Spleen (tissue), 11 donors: ENCODE measurements around the gene KIFC3. TPM values are rescaled to one million over a fixed set of nuclear protein-coding genes. Genes with fewer than 3 reads are reported as not detected.
"Not testable (repeated sequence)": the region's sequence is repeated elsewhere in the genome, so short reads cannot be mapped to it uniquely, and the experiment has no call there.

Experiments used
- DNase-seq: peaks from one replicate; pipeline ENCODE4 v3.0.0-alpha.2; 2020
- H3K27ac ChIP-seq, 8 donors: fragments of 200-600 bp; sonication (generic) in 7 of 8; 1 replicate in 4 of 8; 2 replicates in 4 of 8; pipeline versions ENCODE4 v1.5.0 to v1.8.0; 2016 to 2021; ENCODE audit warnings: inconsistent platforms in 4 of 8, mild to moderate bottlenecking in 4 of 8, moderate library complexity in 1 of 8
- H3K27me3 ChIP-seq, 7 donors: fragments of 200-600 bp; sonication (generic) in 6 of 7; replicated peaks in 1 of 7; 1 replicate in 4 of 7; 2 replicates in 3 of 7; pipeline versions ENCODE4 v1.5.0 to v1.8.0; 2016 to 2021; ENCODE audit warnings: inconsistent platforms in 3 of 7, mild to moderate bottlenecking in 1 of 7
- H3K36me3 ChIP-seq, 6 donors: fragments of 200-600 bp; sonication (generic) in 5 of 6; 1 replicate in 4 of 6; 2 replicates in 2 of 6; pipeline versions ENCODE4 v1.5.0 to v1.8.0; 2016 to 2021; ENCODE audit warnings: inconsistent platforms in 2 of 6
- H3K4me1 ChIP-seq, 6 donors: fragments of 200-600 bp; sonication (generic) in 5 of 6; 1 replicate in 3 of 6; 2 replicates in 3 of 6; pipeline versions ENCODE4 v1.5.0 to v1.8.0; 2016 to 2021; ENCODE audit warnings: inconsistent platforms in 3 of 6
- H3K4me3 ChIP-seq, 8 donors: fragments of 200-600 bp; sonication (generic) in 7 of 8; 1 replicate in 4 of 8; 2 replicates in 4 of 8; pipeline versions ENCODE4 v1.5.0 to v1.8.0; 2016 to 2021; ENCODE audit warnings: inconsistent platforms in 4 of 8, mild to moderate bottlenecking in 4 of 8, moderate library complexity in 2 of 8
- H3K9me3 ChIP-seq, 8 donors: fragments of 200-600 bp; sonication (generic) in 7 of 8; 1 replicate in 4 of 8; 2 replicates in 4 of 8; pipeline versions ENCODE4 v1.5.0 to v1.8.0; 2016 to 2021; ENCODE audit warnings: inconsistent platforms in 4 of 8
- POLR2A ChIP-seq, 3 donors: fragments of 450-650 bp; IDR thresholded peaks; one replicate each; pipeline ENCODE4 v1.5.1; 2017; ENCODE audit warnings: antibody characterized with exemption in 3 of 3, mild to moderate bottlenecking in 1 of 3
- POLR2AphosphoS5 ChIP-seq, 3 donors: sonication (generic); formaldehyde crosslinking; IDR thresholded peaks; one replicate each; pipeline ENCODE4 v1.5.1; 2017; ENCODE audit warnings: antibody characterized with exemption in 3 of 3
- WGBS, 5 donors: extraction: QIAGEN DNeasy Blood & Tissue Kit in 3 of 5; methylation state at CpG; one replicate each; pipeline versions ENCODE4 v1.1.5 to v1.1.7; 2013 to 2018; 5-methylcytosine and 5-hydroxymethylcytosine counted together
- intact Hi-C: fragments of 100-400 bp; cut with DNase I; formaldehyde crosslinking; loops from one replicate; pipeline ENCODE4 v1.15.0; 2023; ENCODE audit warnings: low total_unique reads
- polyA plus RNA-seq, 3 donors: library from polyadenylated mRNA; stranded (reverse); fragments of 200-250 nt; gene quantifications; one replicate each; pipeline ENCODE4 v1.2.1, GENCODE V29; 2013
- total RNA-seq, 7 donors: library from RNA; depleted of rRNA in 3 of 7; stranded (reverse); fragments of >200 nt in 3 of 7; fragmentation: NEBNext Ultra II Directional in 4 of 7; extraction: Animal tissue kit (Norgen Biotek cat#: 25700) in 4 of 7; gene quantifications; one replicate each; pipeline versions ENCODE4 v1.1.0 to v1.2.1, GENCODE V29; 2016 to 2021
- TF ChIP-seq, protein P1 (sequence below), 11 experiments: fragments of 200-600 bp in 7 of 11; fragments of 450-650 bp in 4 of 11; sonication (generic) in 4 of 11; IDR thresholded peaks in 8 of 11; conservative IDR thresholded peaks in 3 of 11; 1 replicate in 7 of 11; 2 replicates in 4 of 11; pipeline versions ENCODE4 v1.4.0 to v1.8.0; 2016 to 2021; ENCODE audit warnings: antibody characterized with exemption in 11 of 11, inconsistent platforms in 4 of 11, mild to moderate bottlenecking in 1 of 11
- donor health status: healthy with polysubstance abuse.
- donor health status: DM: no; HTN: no; CAD: no; lungs with moderate emphysema.
- donor health status: DM: no; HTN: no; CAD: no.
- donor health status: Bipolar disorder and iron deficiency.
- donor health status: healthy.
- donor health status: DM: no; HTN: no; CAD: no.
- donor health status: DM: yes; HTN: yes; CAD: no.

Gene KIFC3
- total and polyA plus RNA-seq, 10 donors = 4.6 to 61.5 (median 42.6) TPM

DNA sequence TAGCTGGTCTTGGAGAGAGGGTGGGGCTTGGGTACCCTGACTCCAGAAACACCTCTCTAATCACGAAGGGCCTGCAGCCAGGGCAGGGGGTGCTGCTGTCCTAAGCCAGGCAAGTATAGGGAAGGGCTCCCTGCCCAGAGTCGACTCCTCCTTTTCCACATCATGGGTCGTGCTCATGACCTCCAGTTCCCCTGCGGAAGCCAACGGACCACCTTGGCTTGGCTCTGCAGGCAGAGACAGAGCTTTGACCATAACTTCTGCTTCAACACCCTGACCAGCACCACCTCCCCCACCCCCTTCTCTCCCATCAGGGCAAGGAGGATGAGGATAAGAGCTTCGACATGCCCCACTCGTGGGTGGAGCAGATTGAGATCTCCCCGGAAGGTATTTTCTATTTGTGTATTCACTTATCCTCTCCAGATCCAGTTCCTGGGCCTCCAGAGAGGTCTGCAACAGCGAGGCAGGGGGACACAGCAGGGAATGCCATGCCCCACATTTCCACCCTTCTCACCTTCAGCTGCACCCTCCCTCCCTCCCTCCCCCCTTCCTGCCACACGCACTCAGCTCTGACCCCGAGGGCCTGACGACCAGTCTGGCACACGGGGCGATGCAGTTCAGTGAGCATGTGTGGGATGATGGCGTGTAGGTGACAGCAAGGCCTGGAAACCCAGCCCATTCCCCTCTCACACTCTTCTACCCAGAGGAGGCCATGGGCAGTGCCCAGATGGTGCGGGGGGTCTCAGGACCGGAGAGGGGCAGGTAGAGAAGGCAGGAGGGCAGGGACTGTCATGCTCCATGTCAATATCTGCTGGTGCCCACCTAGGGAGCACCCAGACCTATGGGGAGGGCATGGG, 80.7 kb downstream of the KIFC3 start:
- TF ChIP-seq POLR2A (IDR thresholded peaks at IDR 0.05) = no peak
- TF ChIP-seq, protein P1, sequence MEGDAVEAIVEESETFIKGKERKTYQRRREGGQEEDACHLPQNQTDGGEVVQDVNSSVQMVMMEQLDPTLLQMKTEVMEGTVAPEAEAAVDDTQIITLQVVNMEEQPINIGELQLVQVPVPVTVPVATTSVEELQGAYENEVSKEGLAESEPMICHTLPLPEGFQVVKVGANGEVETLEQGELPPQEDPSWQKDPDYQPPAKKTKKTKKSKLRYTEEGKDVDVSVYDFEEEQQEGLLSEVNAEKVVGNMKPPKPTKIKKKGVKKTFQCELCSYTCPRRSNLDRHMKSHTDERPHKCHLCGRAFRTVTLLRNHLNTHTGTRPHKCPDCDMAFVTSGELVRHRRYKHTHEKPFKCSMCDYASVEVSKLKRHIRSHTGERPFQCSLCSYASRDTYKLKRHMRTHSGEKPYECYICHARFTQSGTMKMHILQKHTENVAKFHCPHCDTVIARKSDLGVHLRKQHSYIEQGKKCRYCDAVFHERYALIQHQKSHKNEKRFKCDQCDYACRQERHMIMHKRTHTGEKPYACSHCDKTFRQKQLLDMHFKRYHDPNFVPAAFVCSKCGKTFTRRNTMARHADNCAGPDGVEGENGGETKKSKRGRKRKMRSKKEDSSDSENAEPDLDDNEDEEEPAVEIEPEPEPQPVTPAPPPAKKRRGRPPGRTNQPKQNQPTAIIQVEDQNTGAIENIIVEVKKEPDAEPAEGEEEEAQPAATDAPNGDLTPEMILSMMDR (IDR thresholded peaks at IDR 0.05 in 8 of 11, conservative IDR thresholded peaks at IDR 0.05 in 3 of 11) = no peak
- TF ChIP-seq POLR2AphosphoS5 (IDR thresholded peaks at IDR 0.05) = no peak
- intact Hi-C loops = no loop called here
- WGBS, 5 donors = 63 to 77% (median 74%) methylated on average over 17 of the region's 17 CpGs
- H3K9me3 ChIP-seq = no peaks in the 10 kb centered on the region
- no peaks in the 10 kb centered on the region for H3K27me3 ChIP-seq
- H3K27ac ChIP-seq = no peak overlapping the region
- no peak overlapping the region for H3K4me3 ChIP-seq
- H3K36me3 ChIP-seq = no peaks in the 10 kb centered on the region
- peak; percentile 60 for DNase-seq
- H3K4me1 ChIP-seq = peaks cover 0 to 6% (median 0%) of the 10 kb centered on the region in 6 donors

DNA sequence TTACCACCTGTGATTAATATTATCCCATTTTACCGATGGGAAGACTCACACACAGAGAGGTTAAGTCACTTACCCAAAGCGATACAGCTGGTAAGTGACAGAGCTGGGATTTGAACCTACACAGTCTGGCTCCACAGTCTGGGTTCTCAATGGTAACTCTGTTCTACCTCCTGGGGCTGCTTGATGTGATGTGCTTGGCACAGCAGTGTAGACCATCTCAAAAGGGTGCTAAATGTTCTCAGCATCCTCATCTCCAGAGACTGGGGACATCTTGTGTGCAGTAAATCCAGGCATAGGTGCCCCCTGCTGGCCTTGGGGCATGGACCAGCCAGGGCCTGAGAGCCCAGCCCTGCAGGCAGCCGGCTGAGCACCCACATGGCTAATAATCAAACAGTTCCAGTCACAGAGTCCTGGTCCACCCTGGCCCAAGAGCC, 82.1 kb downstream of the KIFC3 start:
- H3K27me3 ChIP-seq = peaks cover 0 to 5% (median 0%) of the 10 kb centered on the region in 7 donors
- no peaks in the 10 kb centered on the region for H3K36me3 ChIP-seq
- peak; percentile 88 for DNase-seq
- H3K4me3 ChIP-seq = no peak overlapping the region
- no peaks in the 10 kb centered on the region for H3K9me3 ChIP-seq
- intact Hi-C loops = no loop called here
- peaks cover 0 to 3% (median 0%) of the 10 kb centered on the region in 6 donors for H3K4me1 ChIP-seq
- 67 to 95% (median 69%) methylated on average over 2 to 3 of the region's 3 CpGs for WGBS, 5 donors
- H3K27ac ChIP-seq = no peak overlapping the region
- TF ChIP-seq, protein P1 (IDR thresholded peaks at IDR 0.05 in 8 of 11, conservative IDR thresholded peaks at IDR 0.05 in 3 of 11) = peak; percentile 21 to 77 (median 56)
- TF ChIP-seq POLR2A (IDR thresholded peaks at IDR 0.05) = no peak

DNA sequence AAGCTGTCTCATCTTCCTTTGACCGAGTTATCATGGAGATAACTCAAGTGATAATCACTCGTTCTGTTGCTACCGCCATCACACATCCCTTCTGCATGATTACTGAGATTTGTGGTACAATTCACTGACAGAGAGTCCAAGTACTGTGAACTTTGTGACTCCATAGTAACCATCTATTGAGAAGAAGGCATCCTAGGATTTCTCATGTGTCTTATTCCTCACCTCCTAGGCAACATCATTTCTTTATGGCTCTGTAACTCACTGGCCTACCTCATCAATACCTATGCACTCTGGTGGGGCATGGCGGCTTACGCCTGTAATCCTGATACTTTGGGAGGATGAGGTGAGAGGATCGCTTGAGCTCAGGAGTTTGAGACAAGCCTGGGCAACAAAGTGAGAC, 88.2 kb downstream of the KIFC3 start:
- Histone ChIP-seq H3K27me3 (peaks cover 0 to 5% (median 0%) of the 10 kb centered on the region in 7 donors), H3K4me3 (no peak overlapping the region), H3K27ac (no peak overlapping the region), H3K36me3 (no peaks in the 10 kb centered on the region), H3K4me1 (no peaks in the 10 kb centered on the region), H3K9me3 (no peaks in the 10 kb centered on the region)
- DNase-seq = peak; percentile 2
- intact Hi-C loops = no loop called here
- 80 to 94% (median 90%) methylated on average over 6 of the region's 6 CpGs for WGBS, 5 donors
- TF ChIP-seq POLR2A (IDR thresholded peaks at IDR 0.05) (no peak), POLR2AphosphoS5 (IDR thresholded peaks at IDR 0.05) (no peak)
- TF ChIP-seq, protein P1 (IDR thresholded peaks at IDR 0.05 in 8 of 11, conservative IDR thresholded peaks at IDR 0.05 in 3 of 11) = no peak

DNA sequence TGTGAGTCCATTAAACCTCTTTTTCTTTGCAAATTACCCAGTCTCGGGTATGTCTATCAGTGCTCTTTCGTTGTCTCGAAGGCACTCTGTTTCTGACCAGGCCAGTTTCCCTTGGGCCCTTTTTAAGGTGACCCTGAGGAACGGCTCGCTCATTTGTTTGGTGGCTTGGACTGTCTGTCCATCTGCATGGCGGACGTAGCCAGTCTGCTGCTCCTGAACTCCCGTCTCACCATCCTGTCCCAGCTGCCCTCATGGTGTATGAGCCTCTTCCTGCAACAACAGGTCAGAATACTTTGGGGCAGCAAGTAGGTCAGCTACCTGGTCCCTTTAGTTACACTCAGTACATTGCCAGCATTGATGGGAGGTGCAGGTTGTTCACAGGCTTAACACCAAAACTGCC, 88.7 kb downstream of the KIFC3 start:
- 80 to 99% (median 92%) methylated on average over 8 of the region's 8 CpGs for WGBS, 5 donors
- peak; percentile 41 for DNase-seq
- TF ChIP-seq POLR2AphosphoS5 (IDR thresholded peaks at IDR 0.05) = no peak
- TF ChIP-seq POLR2A (IDR thresholded peaks at IDR 0.05) = no peak
- TF ChIP-seq, protein P1 (IDR thresholded peaks at IDR 0.05 in 8 of 11, conservative IDR thresholded peaks at IDR 0.05 in 3 of 11) = no peak
- intact Hi-C loops = no loop called here
- no peaks in the 10 kb centered on the region for H3K4me1 ChIP-seq
- H3K9me3 ChIP-seq = no peaks in the 10 kb centered on the region
- no peak overlapping the region for H3K27ac ChIP-seq
- no peak overlapping the region for H3K4me3 ChIP-seq
- H3K27me3 ChIP-seq = peaks cover 0 to 5% (median 0%) of the 10 kb centered on the region in 7 donors
- no peaks in the 10 kb centered on the region for H3K36me3 ChIP-seq

DNA sequence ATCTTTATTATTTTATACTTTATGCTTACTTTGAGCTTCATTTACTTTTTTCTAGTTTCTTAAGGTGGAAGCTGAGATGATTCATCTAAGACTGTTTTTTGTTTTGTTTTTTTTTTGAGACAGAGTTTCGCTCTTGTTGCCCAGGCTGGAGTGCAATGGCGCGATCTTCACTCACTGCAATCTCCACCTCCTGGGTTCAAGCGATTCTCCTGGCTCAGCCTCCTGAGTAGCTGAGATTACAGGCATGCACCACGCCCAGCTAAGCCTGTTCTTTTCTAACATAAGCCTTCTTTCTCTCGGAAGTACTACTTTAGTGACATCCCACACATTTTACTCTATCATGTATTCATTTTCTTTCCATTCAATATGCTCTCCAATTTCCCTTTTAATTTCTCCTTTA, 89.7 kb downstream of the KIFC3 start:
- DNase-seq, H3K36me3 ChIP-seq, intact Hi-C loops, H3K4me1 ChIP-seq, H3K9me3 ChIP-seq, H3K4me3 ChIP-seq, H3K27ac ChIP-seq, H3K27me3 ChIP-seq: not testable (repeated sequence)
- 77 to 88% (median 84%) methylated on average over 6 of the region's 6 CpGs for WGBS, 5 donors
